ENCODE results near the gene EPO.

Gene EPO

DNA sequence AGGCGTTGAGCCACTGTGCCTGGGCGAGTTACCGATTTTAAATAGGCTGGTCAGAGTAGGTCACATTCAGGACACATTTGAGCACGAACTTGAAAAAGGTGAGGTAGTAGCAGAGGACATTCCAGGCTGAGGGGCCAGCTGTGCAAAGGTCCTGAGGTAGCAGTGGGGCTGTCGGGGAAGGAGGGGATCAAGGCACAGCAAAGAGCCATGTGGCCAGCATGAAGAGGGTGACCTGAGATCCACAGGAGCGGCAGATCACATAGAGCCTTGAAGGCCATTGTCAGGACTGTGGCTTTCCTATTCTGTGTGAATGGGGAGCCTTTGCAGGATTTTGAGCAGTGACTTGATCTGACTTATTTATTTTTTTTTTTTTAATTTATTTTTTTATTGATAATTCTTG is 19.7 kb downstream of the EPO start:
- H3K9me3 ChIP-seq (ENCODE audit: control insufficient read depth, low read length), result no peaks in the 10 kb centered on the region
- no peak for TF ChIP-seq CTCF (IDR thresholded peaks at IDR 0.05)
- no peak overlapping the region for H3K4me3 ChIP-seq (ENCODE audit: low read depth, low read length)
- no peaks in the 10 kb centered on the region for H3K36me3 ChIP-seq (ENCODE audit: control insufficient read depth, insufficient read depth, low read length)
- no peaks in the 10 kb centered on the region for H3K79me2 ChIP-seq
- no peak overlapping the region for H3K4me2 ChIP-seq (ENCODE audit: low read length)
- H3K9ac ChIP-seq, result no peak overlapping the region
- no peaks in the 10 kb centered on the region for H3K4me1 ChIP-seq
- no peaks in the 10 kb centered on the region for H3K27me3 ChIP-seq (ENCODE audit: control insufficient read depth, insufficient read depth, low read length)
- H2AFZ ChIP-seq, result no peak overlapping the region
- no peak overlapping the region for H3K27ac ChIP-seq

DNA sequence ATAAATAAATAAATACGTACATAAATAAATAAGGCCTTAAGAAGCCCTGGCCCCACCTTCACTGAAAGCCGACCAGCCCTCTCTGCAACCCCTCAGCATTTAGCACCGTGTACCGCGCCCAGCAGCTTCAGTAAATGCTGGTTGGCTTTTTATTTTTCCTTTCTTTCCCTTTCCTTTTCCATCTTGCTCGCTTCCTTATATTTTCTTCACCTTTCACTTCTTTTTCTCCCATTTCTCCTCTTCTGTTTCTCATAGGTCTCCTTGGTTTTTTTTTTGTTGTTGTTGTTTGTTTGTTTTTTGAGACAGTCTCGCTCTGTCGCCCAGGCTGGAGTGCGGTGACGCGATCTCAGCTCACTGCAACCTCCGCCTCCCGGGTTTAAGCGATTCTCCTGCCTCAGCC is 24.3 kb downstream of the EPO start:
- Histone ChIP-seq H3K36me3 (ENCODE audit: control insufficient read depth, insufficient read depth, low read length) (no peaks in the 10 kb centered on the region), H3K4me2 (ENCODE audit: low read length) (no peak overlapping the region), H2AFZ (no peak overlapping the region), H3K4me3 (ENCODE audit: low read depth, low read length) (no peak overlapping the region), H3K79me2 (no peaks in the 10 kb centered on the region), H3K4me1 (no peaks in the 10 kb centered on the region), H3K9me3 (ENCODE audit: control insufficient read depth, low read length) (no peaks in the 10 kb centered on the region), H3K27me3 (ENCODE audit: control insufficient read depth, insufficient read depth, low read length) (no peaks in the 10 kb centered on the region), H3K9ac (no peak overlapping the region), H3K27ac (no peak overlapping the region)
- TF ChIP-seq CTCF (IDR thresholded peaks at IDR 0.05), result no peak

GRCh38 chr7:100745184-100745583 is 24.9 kb downstream of the EPO start:
- no peak overlapping the region for H3K27ac ChIP-seq
- H3K4me3 ChIP-seq (ENCODE audit: low read depth, low read length), result no peak overlapping the region

GRCh38 chr7:100752994-100753393 is 32.7 kb downstream of the EPO start:
- Histone ChIP-seq H3K36me3 (ENCODE audit: control insufficient read depth, insufficient read depth, low read length) (no peaks in the 10 kb centered on the region), H2AFZ (no peak overlapping the region), H3K4me3 (ENCODE audit: low read depth, low read length) (no peak overlapping the region), H3K27ac (no peak overlapping the region), H3K27me3 (ENCODE audit: control insufficient read depth, insufficient read depth, low read length) (no peaks in the 10 kb centered on the region), H3K9ac (no peak overlapping the region), H3K79me2 (no peaks in the 10 kb centered on the region), H3K4me2 (ENCODE audit: low read length) (no peak overlapping the region), H3K9me3 (ENCODE audit: control insufficient read depth, low read length) (no peaks in the 10 kb centered on the region), H3K4me1 (no peaks in the 10 kb centered on the region)
- TF ChIP-seq CTCF (IDR thresholded peaks at IDR 0.05), result no peak

More at GRCh38 chr7:100745184-100745583, 24.9 kb downstream of the EPO start:
- Histone ChIP-seq H3K4me2 (ENCODE audit: low read length) (peak overlapping the region; percentile 35), H3K4me1 (no peaks in the 10 kb centered on the region), H3K9ac (no peak overlapping the region), H3K36me3 (ENCODE audit: control insufficient read depth, insufficient read depth, low read length) (no peaks in the 10 kb centered on the region), H3K27me3 (ENCODE audit: control insufficient read depth, insufficient read depth, low read length) (no peaks in the 10 kb centered on the region), H3K79me2 (no peaks in the 10 kb centered on the region), H2AFZ (peak overlapping the region; percentile 76), H3K9me3 (ENCODE audit: control insufficient read depth, low read length) (no peaks in the 10 kb centered on the region)
- no peak for TF ChIP-seq CTCF (IDR thresholded peaks at IDR 0.05)

- no peak overlapping the region for H2AFZ ChIP-seq
- no peak overlapping the region for H3K4me3 ChIP-seq (ENCODE audit: low read depth, low read length)
- TF ChIP-seq CTCF (IDR thresholded peaks at IDR 0.05), result no peak
- no peak overlapping the region for H3K4me2 ChIP-seq (ENCODE audit: low read length)
- H3K27me3 ChIP-seq (ENCODE audit: control insufficient read depth, insufficient read depth, low read length), result no peaks in the 10 kb centered on the region
- H3K4me1 ChIP-seq, result no peaks in the 10 kb centered on the region
- H3K79me2 ChIP-seq, result no peaks in the 10 kb centered on the region
- no peaks in the 10 kb centered on the region for H3K9me3 ChIP-seq (ENCODE audit: control insufficient read depth, low read length)
- no peak overlapping the region for H3K27ac ChIP-seq
- H3K36me3 ChIP-seq (ENCODE audit: control insufficient read depth, insufficient read depth, low read length), result no peaks in the 10 kb centered on the region
- no peak overlapping the region for H3K9ac ChIP-seq
Measured at GRCh38 chr7:100753750-100754149, 33.5 kb downstream of the EPO start.

All from parathyroid adenoma (tissue), 2 donors.